ENCODE data around the gene SEPTIN12.

The SEPTIN12 gene

GRCh38 chr16:4733747-4734062 is 54.4 kb downstream of the SEPTIN12 start:
- no peak for TF ChIP-seq GATA1 (IDR thresholded peaks at IDR 0.05; ENCODE audit: low read depth, low read length)
- TF ChIP-seq POLR2A (IDR thresholded peaks at IDR 0.05; ENCODE audit: low read length): no peak
- DNase-seq: no peak

- no peak for TF ChIP-seq POLR2A (IDR thresholded peaks at IDR 0.05; ENCODE audit: low read length)
- no peak for TF ChIP-seq GATA1 (IDR thresholded peaks at IDR 0.05; ENCODE audit: low read depth, low read length)
- DNase-seq: no peak
Measured at GRCh38 chr16:4733211-4733742, 54.9 kb downstream of the SEPTIN12 start.

- TF ChIP-seq POLR2A (IDR thresholded peaks at IDR 0.05; ENCODE audit: low read length): no peak
- TF ChIP-seq GATA1 (IDR thresholded peaks at IDR 0.05; ENCODE audit: low read depth, low read length): no peak
- no peak for DNase-seq
Measured at GRCh38 chr16:4729876-4730275, 58.3 kb downstream of the SEPTIN12 start.

- DNase-seq: no peak
- no peak for TF ChIP-seq GATA1 (IDR thresholded peaks at IDR 0.05; ENCODE audit: low read depth, low read length)
- TF ChIP-seq POLR2A (IDR thresholded peaks at IDR 0.05; ENCODE audit: low read length): no peak
Measured at GRCh38 chr16:4728676-4729075, 59.5 kb downstream of the SEPTIN12 start.

Data from erythroblast (primary cell).